DOHH2 (cell line): ENCODE measurements around the gene CACNA1F.

Experiments used
- CTCF ChIP-seq: fragments of 200-600 bp; sonication (generic); IDR thresholded peaks from one replicate; pipeline ENCODE4 v1.5.1; 2014; ENCODE audit warnings: antibody characterized with exemption, mild to moderate bottlenecking, low read depth, low read length; ENCODE audit not compliant: poor library complexity, severe bottlenecking
- EZH2phosphoT487 ChIP-seq: fragments of 200-600 bp; sonication (generic); IDR thresholded peaks from 2 replicates; pipeline ENCODE4 v1.6.1; 2017; ENCODE audit warnings: borderline replicate concordance, mild to moderate bottlenecking, antibody characterized with exemption, low read length, moderate library complexity, mixed read lengths

DNA sequence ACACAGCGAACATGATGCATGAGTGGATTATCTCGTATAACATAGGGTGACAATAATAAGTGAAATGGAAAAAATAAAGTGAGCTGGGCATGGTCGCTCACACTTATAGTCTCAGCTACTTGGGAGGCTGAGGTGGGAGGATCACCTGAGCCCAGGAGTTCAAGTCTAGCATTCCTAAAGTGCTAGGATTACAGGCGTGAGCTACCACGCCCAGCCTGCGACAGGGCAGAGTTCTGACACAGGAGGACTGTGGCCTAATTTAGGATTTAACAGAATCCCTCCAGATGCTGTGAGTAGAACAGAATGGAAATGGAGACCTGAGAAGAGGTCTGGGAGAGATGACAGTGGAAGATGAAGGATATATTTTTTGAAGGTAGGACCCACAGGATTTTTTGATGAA is 43.5 kb downstream of the CACNA1F start:
- TF ChIP-seq CTCF: no peak
- TF ChIP-seq EZH2phosphoT487: no peak
